MCF 10A (cell line): ENCODE data around the gene ZFC3H1. TPM values are rescaled to one million over a fixed set of nuclear protein-coding genes. Genes with fewer than 3 reads are reported as not detected.

Source experiments
- BruUV-seq: library from RNA; stranded (reverse); fragments of 400-500 nt; replicated peaks from 2 replicates; lab custom pipeline; 2021; lab: Mats Ljungman, UMichigan
- CTCF ChIA-PET: fragments of 300-600 bp; sonication (Branson Sonifier 250); formaldehyde crosslinking; extraction: SDS; loops from one replicate; lab custom pipeline; 2021; ENCODE audit warnings: antibody characterized with exemption, inconsistent platforms; lab: Yijun Ruan, JAX
- POLR2A ChIA-PET: fragments of 300-600, 350-650 bp; sonication (Branson Sonifier 250); formaldehyde crosslinking; extraction: SDS; loops from one replicate; lab custom pipeline; 2020; ENCODE audit warnings: antibody characterized with exemption, inconsistent platforms; lab: Yijun Ruan, JAX
- DNase-seq: peaks from one replicate; pipeline ENCODE4 v3.0.0-alpha.2; 2018; ENCODE audit not compliant: unreplicated experiment
- H3K27ac Mint-ChIP-seq: one replicate; pipeline ENCODE4 v1.8.0; 2022; ENCODE audit warnings: mild to moderate bottlenecking, low read depth, mixed read lengths; ENCODE audit not compliant: unreplicated experiment
- H3K27me3 Mint-ChIP-seq: one replicate; pipeline ENCODE4 v1.8.0; 2022; ENCODE audit warnings: mixed read lengths; ENCODE audit not compliant: insufficient read depth, unreplicated experiment
- H3K36me3 Mint-ChIP-seq: one replicate; pipeline ENCODE4 v1.8.0; 2022; ENCODE audit warnings: mild to moderate bottlenecking, moderate library complexity, mixed read lengths; ENCODE audit not compliant: insufficient read depth, unreplicated experiment
- H3K4me1 Mint-ChIP-seq: one replicate; pipeline ENCODE4 v1.8.0; 2022; ENCODE audit warnings: mixed read lengths; ENCODE audit not compliant: insufficient read depth, unreplicated experiment
- H3K4me3 Mint-ChIP-seq: one replicate; pipeline ENCODE4 v1.8.0; 2022; ENCODE audit warnings: mild to moderate bottlenecking, moderate library complexity, mixed read lengths; ENCODE audit not compliant: unreplicated experiment
- H3K9me3 Mint-ChIP-seq: one replicate; pipeline ENCODE4 v1.8.0; 2022; ENCODE audit warnings: mixed read lengths; ENCODE audit not compliant: unreplicated experiment
- intact Hi-C: fragments of 100-400 bp; cut with micrococcal nuclease; formaldehyde crosslinking; loops from 2 replicates; pipeline ENCODE4 v1.14.1; 2022
- total RNA-seq: library from RNA; stranded (reverse); gene quantifications from 2 replicates; pipeline ENCODE4 v1.2.3, GENCODE V29; 2022
- TF ChIP-seq, protein P1 (sequence below): fragments of 200-600 bp; IDR thresholded peaks from one replicate; pipeline ENCODE4 v1.8.0; 2022; ENCODE audit warnings: antibody characterized with exemption, mild to moderate bottlenecking; ENCODE audit not compliant: unreplicated experiment

ZFC3H1 gene
- total RNA-seq, 1 experiment from 2014 or later, result 55.3 TPM

DNA sequence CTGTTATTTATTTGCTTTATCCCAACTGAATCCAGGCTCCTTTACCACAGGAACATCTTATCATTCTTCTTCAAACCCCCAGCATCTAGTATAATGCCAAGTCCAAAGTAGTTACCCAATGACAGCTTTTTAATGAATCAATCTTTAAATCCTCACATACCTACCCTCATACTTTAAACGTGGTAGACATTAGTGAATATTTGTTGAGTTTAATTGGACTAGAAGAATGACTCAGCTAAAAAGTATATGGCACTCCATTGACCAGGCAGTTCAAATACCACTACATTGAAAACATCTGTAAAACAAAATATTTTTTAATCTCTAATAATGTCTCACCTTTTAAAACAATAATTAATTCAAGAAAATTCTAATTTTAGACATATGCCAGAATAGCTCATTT is 98.1 kb downstream of the ZFC3H1 start:
- no peaks in the 10 kb centered on the region for H3K4me1 Mint-ChIP-seq
- no peaks in the 10 kb centered on the region for H3K27me3 Mint-ChIP-seq
- TF ChIP-seq, protein P1, sequence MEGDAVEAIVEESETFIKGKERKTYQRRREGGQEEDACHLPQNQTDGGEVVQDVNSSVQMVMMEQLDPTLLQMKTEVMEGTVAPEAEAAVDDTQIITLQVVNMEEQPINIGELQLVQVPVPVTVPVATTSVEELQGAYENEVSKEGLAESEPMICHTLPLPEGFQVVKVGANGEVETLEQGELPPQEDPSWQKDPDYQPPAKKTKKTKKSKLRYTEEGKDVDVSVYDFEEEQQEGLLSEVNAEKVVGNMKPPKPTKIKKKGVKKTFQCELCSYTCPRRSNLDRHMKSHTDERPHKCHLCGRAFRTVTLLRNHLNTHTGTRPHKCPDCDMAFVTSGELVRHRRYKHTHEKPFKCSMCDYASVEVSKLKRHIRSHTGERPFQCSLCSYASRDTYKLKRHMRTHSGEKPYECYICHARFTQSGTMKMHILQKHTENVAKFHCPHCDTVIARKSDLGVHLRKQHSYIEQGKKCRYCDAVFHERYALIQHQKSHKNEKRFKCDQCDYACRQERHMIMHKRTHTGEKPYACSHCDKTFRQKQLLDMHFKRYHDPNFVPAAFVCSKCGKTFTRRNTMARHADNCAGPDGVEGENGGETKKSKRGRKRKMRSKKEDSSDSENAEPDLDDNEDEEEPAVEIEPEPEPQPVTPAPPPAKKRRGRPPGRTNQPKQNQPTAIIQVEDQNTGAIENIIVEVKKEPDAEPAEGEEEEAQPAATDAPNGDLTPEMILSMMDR, result no peak
- no peaks in the 10 kb centered on the region for H3K36me3 Mint-ChIP-seq
- CTCF ChIA-PET, result interaction anchor here (0.6 to 1.1 kb wide), 2 partner anchors 150 to 215 kb away, joined by 3 to 5 read pairs; no protein-coding TSS in a partner anchor
- POLR2A ChIA-PET, result no interaction called here
- DNase-seq, result no peak
- intact Hi-C loops, result no loop called here
- no peak overlapping the region for H3K27ac Mint-ChIP-seq
- no peak overlapping the region for H3K4me3 Mint-ChIP-seq
- no TSS peak for BruUV-seq
- no peaks in the 10 kb centered on the region for H3K9me3 Mint-ChIP-seq

DNA sequence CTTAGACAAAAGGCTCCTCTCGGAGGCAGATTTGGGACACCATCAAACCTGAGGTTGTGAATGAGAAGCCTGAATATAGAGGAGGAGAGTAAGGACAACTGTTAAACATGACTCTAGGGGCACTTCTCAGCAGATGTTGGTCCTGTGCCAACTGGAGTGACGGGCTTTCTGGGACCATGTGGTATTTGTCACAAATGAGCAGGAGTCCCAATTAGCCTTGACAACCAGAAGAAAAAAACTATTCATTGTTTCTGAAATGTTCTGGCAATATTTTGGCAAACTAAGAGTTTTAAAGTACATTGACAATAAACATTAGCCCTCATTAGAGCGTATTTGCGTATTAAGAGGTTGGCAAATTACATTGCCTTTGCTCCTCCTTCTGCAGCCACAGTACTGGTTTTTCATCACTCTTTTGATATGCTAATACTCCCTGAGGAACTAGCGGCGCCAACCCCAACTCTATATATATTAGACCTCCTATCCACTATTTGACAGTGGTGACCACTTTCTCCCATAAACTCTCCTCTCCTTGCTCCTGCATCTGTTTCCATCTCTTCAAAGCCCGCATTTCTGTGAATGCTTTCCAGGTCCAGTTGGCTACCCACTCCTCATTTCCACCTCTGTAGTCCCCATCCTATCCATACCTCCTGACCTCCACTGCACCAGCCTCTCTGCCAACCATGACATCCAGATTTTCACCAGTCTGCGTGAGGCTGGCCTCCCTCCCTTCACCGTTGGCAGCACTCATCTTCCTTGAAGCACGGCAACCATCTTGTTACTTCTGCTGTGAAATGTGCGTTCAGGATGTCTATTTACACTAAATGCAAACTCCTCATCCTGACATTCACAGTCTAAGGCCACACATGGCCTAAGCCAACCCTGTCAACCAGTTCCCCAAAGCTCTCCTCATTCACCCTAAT is 100.7 kb downstream of the ZFC3H1 start:
- no peak for DNase-seq
- Mint-ChIP-seq H3K36me3 (no peaks in the 10 kb centered on the region), H3K4me3 (no peak overlapping the region), H3K27me3 (no peaks in the 10 kb centered on the region), H3K4me1 (no peaks in the 10 kb centered on the region), H3K27ac (no peak overlapping the region), H3K9me3 (no peaks in the 10 kb centered on the region)
- ChIA-PET CTCF (no interaction called here), POLR2A (no interaction called here)
- intact Hi-C loops, result no loop called here
- TF ChIP-seq, protein P1, result no peak
- BruUV-seq, result no TSS peak

Other genes starting within 250 kb of the ZFC3H1 start
- gene LGR5, start 224.1 kb downstream of the ZFC3H1 start, total RNA-seq, result not detected in 2 replicates
- 12.6 and 13.0 TPM in 2 replicates for gene THAP2, start 453 bp upstream of the ZFC3H1 start, total RNA-seq
- 7.2 and 7.3 TPM in 2 replicates for gene TMEM19, start 22.2 kb upstream of the ZFC3H1 start, total RNA-seq
- gene RAB21, start 91.0 kb upstream of the ZFC3H1 start, total RNA-seq, result 86.4 and 88.0 TPM in 2 replicates
- gene TBC1D15, start 175.9 kb upstream of the ZFC3H1 start, total RNA-seq, result 42.4 and 43.8 TPM in 2 replicates